ENCODE measurements around the gene TMEM129. TPM values are rescaled to one million over a fixed set of nuclear protein-coding genes. Genes with fewer than 3 reads are reported as not detected.

TMEM129 gene, protein sequence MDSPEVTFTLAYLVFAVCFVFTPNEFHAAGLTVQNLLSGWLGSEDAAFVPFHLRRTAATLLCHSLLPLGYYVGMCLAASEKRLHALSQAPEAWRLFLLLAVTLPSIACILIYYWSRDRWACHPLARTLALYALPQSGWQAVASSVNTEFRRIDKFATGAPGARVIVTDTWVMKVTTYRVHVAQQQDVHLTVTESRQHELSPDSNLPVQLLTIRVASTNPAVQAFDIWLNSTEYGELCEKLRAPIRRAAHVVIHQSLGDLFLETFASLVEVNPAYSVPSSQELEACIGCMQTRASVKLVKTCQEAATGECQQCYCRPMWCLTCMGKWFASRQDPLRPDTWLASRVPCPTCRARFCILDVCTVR
- total RNA-seq (2012; rRNA removed), result 16.2 and 31.0 TPM in 2 replicates

DNA sequence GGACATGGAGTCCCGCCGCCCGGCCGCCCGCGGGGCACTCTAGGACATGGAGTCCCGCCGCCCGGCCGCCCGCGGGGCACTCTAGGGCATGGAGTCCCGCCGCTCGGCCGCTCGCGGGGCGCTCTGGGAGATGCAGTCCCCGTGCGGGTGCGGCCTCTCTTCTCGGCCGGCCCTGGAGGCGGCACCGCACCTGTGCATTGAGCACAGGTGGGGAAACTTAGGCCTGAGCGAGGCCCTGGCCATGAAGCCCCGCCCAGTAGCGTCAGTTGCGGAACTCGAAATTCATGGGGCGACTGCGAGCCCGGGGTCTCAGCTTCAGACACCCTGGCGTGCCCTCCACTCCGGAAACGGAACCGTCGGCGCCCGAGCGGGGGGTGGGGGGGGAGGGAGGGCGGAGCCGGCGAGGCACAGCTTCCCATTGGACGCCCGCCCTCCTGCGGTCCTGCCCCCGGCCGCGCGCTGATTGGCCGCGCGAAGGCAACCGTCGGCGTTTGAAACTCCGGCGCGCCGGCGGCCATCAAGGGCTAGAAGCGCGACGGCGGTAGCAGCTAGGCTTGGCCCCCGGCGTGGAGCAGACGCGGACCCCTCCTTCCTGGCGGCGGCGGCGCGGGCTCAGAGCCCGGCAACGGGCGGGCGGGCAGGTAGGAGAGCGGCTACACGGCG is at the start of gene TMEM129, which contains the start of gene TACC3:
TSS of gene TMEM129 (minus strand) at position 321 of the 663 bp plus-strand sequence. CDS start 486 bp downstream, outside the sequence.
TSS of gene TACC3 (plus strand) at position 519 of the 663 bp plus-strand sequence. CDS start 1,901 bp downstream, outside the sequence.
- H3K36me3 ChIP-seq (ENCODE audit: insufficient read depth, low read length), result peaks cover 37% of the 10 kb centered on the region
- H3K4me2 ChIP-seq (ENCODE audit: low read length), result peak within 1 kb of the TSS; percentile 94
- H3K9me3 ChIP-seq (replicated peaks; ENCODE audit: low read length), result no peaks in the 10 kb centered on the region
- no peaks in the 10 kb centered on the region for H3K27me3 ChIP-seq (ENCODE audit: control insufficient read depth, insufficient read depth, low read length)
- peaks cover 31% of the 10 kb centered on the region for H3K4me1 ChIP-seq (ENCODE audit: control insufficient read depth, insufficient read depth, low read length)
- peak within 1 kb of the TSS; percentile 91 for H3K9ac ChIP-seq (ENCODE audit: low read depth, low read length)
- H3K4me3 ChIP-seq (ENCODE audit: low read length), result peak within 1 kb of the TSS; percentile 92

DNA sequence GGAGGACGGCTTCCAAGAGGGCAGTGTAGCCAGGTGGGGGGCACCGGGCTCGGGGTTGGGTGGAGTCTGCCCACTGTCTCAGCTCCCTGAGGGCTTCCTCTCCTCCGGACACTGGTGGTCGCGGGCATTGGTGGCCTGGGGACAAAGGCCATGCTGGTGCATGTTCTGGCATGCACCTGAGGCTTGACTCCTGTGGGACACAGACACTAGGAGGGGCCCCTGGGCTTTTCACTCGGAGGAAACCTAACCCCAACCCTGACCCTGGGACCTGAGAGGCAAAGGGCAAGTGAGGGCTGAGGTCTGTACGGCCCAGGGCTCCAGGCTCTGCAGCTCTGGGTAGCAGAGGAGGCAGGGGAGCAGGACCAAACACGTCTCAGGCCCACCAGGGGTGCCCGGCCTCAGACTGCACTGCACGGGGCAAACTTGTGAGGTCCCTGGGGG is 49.7 kb upstream of the TMEM129 start:
- H3K9ac ChIP-seq (ENCODE audit: low read depth, low read length), result no peak overlapping the region
- H3K4me3 ChIP-seq (ENCODE audit: low read length), result no peak overlapping the region
- H3K4me2 ChIP-seq (ENCODE audit: low read length), result no peak overlapping the region
- H3K36me3 ChIP-seq (ENCODE audit: insufficient read depth, low read length), result no peaks in the 10 kb centered on the region
- H3K4me1 ChIP-seq (ENCODE audit: control insufficient read depth, insufficient read depth, low read length), result no peaks in the 10 kb centered on the region
- no peaks in the 10 kb centered on the region for H3K9me3 ChIP-seq (replicated peaks; ENCODE audit: low read length)
- peaks cover 5% of the 10 kb centered on the region for H3K27me3 ChIP-seq (ENCODE audit: control insufficient read depth, insufficient read depth, low read length)

DNA sequence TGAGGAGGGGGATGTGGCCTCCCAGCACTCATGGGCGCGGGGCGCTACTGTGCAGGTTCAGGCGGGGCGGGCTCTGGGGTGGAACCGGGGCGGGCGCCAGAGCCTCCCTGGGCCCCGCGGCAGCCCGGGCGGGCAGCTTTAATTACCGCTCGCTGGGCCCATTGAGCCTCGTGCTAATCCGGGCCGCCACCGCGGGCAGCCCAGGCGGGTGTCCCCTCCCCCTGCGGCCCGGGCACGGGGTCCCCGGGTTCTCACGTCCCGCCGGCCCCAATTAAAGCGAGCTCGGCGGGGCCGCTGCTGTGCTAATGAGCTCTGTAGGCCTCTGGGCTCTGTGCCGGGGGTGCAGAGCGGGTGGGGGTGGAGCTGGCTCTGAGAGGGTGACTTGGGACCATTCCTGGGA is 49.1 kb upstream of the TMEM129 start:
- peaks cover 5% of the 10 kb centered on the region for H3K27me3 ChIP-seq (ENCODE audit: control insufficient read depth, insufficient read depth, low read length)
- H3K4me2 ChIP-seq (ENCODE audit: low read length), result no peak overlapping the region
- no peaks in the 10 kb centered on the region for H3K4me1 ChIP-seq (ENCODE audit: control insufficient read depth, insufficient read depth, low read length)
- no peaks in the 10 kb centered on the region for H3K36me3 ChIP-seq (ENCODE audit: insufficient read depth, low read length)
- H3K9ac ChIP-seq (ENCODE audit: low read depth, low read length), result no peak overlapping the region
- H3K9me3 ChIP-seq (replicated peaks; ENCODE audit: low read length), result no peaks in the 10 kb centered on the region
- no peak overlapping the region for H3K4me3 ChIP-seq (ENCODE audit: low read length)

DNA sequence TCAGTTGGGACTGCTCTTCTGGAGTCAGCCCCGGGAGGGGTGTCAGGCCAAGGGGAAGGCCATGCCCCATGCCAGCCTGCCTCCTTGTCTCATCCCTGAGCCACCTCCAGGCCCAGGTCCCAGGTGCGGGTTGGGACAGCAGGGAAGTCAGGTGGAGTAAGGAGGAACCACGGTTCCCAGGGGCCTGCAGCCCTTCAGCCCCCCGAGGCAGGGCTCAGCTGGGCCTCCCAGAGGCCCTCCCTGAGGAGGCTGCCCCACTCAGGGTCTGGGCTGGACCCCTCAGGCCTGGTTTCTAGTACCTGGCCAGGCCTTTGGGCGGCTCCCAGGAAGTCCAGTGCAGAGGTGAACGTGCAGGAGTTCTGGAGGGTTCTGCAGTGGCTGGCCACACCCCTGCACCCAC is 48.6 kb upstream of the TMEM129 start:
- Histone ChIP-seq H3K4me2 (ENCODE audit: low read length) (no peak overlapping the region), H3K36me3 (ENCODE audit: insufficient read depth, low read length) (no peaks in the 10 kb centered on the region), H3K4me1 (ENCODE audit: control insufficient read depth, insufficient read depth, low read length) (no peaks in the 10 kb centered on the region), H3K9me3 (replicated peaks; ENCODE audit: low read length) (no peaks in the 10 kb centered on the region), H3K9ac (ENCODE audit: low read depth, low read length) (no peak overlapping the region), H3K4me3 (ENCODE audit: low read length) (no peak overlapping the region), H3K27me3 (ENCODE audit: control insufficient read depth, insufficient read depth, low read length) (peaks cover 5% of the 10 kb centered on the region)

DNA sequence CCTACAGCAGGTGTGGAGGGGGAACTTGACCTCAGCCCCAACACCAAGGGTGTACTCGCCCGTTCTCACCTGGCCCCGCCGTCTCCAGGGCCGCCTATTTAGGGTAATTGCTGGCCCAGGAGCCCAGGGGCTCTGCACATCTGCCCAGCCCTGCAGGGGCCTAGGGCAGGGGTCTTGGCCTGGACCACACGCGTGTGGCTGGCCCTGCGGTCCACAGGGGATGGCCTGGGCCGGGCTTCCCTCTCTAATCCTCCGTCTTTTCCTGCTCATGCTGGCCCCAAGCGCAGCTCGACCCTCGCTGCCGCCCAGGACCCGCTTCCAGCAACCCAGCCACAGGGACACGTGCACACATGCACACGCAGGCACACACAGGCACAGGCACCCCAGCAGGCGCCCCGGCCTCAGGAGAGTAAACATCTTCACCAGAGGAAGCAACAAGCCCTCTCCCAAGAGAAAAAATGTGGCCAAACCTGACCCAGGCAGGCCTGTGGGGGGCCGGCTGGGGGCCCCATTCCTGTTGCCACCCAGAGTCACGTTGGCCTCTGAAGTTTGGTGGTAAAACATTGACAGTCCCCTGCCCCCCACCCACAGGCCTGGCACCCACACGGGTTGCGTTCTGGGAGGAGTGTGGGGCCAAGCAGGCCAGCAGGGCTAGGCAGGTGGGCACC is 47.4 kb upstream of the TMEM129 start:
- Histone ChIP-seq H3K4me3 (ENCODE audit: low read length) (no peak overlapping the region), H3K27me3 (ENCODE audit: control insufficient read depth, insufficient read depth, low read length) (peaks cover under 1% of the 10 kb centered on the region), H3K4me2 (ENCODE audit: low read length) (no peak overlapping the region), H3K4me1 (ENCODE audit: control insufficient read depth, insufficient read depth, low read length) (peaks cover 5% of the 10 kb centered on the region), H3K9me3 (replicated peaks; ENCODE audit: low read length) (no peaks in the 10 kb centered on the region), H3K36me3 (ENCODE audit: insufficient read depth, low read length) (no peaks in the 10 kb centered on the region), H3K9ac (ENCODE audit: low read depth, low read length) (no peak overlapping the region)

DNA sequence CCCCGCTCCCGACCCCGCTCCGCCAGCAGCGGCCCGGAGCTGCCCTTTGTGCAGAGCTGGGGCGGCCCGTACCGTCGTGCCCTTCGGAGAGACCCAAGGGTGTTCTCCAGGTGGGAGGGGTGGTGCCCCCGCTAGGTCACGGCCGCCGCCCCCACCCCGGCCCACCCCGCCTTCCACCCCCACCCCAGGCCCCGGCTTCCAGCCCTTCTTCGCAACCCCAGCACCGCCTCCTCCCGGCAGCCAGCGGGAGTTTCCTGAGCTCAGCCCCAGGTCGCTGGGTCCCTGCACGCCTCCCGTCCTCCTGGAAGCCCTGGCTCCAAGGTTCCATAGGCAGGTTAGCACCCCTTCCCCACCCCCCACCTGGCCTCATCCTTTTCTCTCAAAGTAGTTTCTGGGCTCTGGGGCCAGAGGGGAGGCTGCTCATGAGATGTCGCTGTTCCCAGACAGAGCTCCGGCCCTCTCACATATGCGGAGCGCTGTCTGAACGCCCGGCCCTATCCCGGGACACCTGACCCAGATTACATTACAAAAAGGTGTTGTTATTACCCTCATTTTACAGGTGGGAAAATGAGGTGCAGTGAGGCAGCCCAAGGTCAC is 46.7 kb upstream of the TMEM129 start:
- no peaks in the 10 kb centered on the region for H3K27me3 ChIP-seq (ENCODE audit: control insufficient read depth, insufficient read depth, low read length)
- no peaks in the 10 kb centered on the region for H3K9me3 ChIP-seq (replicated peaks; ENCODE audit: low read length)

DNA sequence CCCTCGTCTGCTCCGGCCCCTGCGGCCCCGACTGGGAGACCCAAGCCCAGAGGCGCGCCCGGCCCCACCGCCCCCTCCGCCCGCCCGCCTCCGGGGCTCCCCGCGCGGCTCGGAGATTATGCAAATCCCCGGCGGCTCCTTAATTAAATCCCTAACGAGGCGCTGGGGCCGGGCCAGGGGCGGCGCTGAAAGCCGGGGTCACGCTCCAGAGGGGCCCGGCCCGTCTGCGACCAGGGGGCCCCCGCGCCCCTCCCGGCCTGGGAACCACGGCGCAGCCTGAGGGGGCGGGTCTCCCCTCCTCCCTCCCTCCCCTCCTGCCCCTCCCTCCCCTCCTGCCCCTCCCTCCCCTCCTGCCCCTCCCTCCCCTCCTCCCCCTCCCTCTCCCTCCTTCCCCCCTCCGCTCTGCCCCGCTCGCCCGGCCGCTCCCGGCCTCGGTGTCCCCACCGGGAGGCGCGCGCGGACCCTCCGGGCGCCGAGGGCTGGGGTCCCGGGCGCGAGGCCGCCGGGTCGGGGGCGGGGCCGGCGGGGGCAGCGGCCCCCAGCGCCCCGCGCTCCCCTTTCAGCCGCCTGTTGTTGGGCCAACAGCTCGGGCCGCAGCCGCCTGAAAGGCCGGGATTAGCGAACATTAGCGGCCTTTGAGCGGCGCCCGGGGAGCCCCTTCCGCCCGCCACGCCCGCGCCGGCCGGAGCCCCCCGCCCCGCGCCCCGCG is 46.1 kb upstream of the TMEM129 start:
- H3K27me3 ChIP-seq (ENCODE audit: control insufficient read depth, insufficient read depth, low read length), result no peaks in the 10 kb centered on the region
- H3K4me3 ChIP-seq (ENCODE audit: low read length), result peak overlapping the region; percentile 60
- H3K36me3 ChIP-seq (ENCODE audit: insufficient read depth, low read length), result no peaks in the 10 kb centered on the region
- H3K9me3 ChIP-seq (replicated peaks; ENCODE audit: low read length), result no peaks in the 10 kb centered on the region
- no peak overlapping the region for H3K9ac ChIP-seq (ENCODE audit: low read depth, low read length)
- peaks cover 10% of the 10 kb centered on the region for H3K4me1 ChIP-seq (ENCODE audit: control insufficient read depth, insufficient read depth, low read length)
- H3K4me2 ChIP-seq (ENCODE audit: low read length), result peak overlapping the region; percentile 76

More for the DNA sequence above, 46.7 kb upstream of the TMEM129 start:
- Histone ChIP-seq H3K4me2 (ENCODE audit: low read length) (peak overlapping the region; percentile 76), H3K4me1 (ENCODE audit: control insufficient read depth, insufficient read depth, low read length) (peaks cover 10% of the 10 kb centered on the region), H3K9ac (ENCODE audit: low read depth, low read length) (no peak overlapping the region), H3K4me3 (ENCODE audit: low read length) (no peak overlapping the region), H3K36me3 (ENCODE audit: insufficient read depth, low read length) (no peaks in the 10 kb centered on the region)

DNA sequence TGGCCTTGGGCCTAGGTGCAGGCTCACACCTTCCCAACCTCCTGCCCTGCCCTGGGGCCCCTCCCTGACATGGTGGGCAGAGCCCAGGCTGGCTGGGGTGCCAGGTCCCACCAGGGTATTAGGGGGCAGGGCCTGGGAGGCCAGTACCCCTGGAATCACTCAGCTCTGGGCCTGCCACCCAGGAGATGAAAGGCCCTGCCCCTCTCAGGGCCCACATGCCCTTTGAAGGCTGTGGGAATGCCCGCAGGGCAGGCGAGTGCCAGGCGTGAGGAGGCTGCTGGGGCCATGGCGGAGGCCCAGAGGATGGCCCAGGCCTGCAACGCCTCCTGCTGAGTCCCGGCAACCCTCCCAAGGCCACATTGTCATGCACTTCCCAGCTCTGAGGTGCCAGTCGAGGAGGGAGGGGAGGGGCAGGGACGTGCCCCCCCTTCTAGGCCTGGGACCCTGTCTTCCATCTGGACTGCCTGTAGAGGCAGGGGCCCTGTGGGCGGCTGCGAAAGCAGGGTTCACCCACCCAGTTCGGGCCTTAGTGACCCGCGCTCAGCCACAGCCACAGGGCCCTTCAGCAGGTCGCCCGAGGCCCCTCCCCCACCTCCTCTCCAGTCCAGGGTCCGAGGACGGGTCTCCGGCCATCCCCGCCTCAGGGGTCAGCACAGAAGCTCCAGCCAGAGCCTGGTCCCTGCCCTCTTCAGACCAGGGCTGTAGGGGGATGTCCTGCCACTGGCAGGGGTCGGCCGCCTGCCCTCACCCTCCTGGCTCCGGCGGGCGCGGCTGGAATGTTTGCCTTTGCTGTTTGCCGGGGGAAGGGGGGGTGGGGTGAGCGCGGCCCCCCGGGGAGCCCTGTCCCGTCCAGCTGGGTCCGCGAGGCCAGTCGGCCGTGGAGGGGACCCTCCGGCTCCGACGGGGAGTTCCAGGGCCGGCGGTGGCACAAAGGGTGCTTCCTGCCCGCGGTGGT is 45.3 kb upstream of the TMEM129 start:
- Histone ChIP-seq H3K4me2 (ENCODE audit: low read length) (peak overlapping the region; percentile 56), H3K36me3 (ENCODE audit: insufficient read depth, low read length) (no peaks in the 10 kb centered on the region), H3K9me3 (replicated peaks; ENCODE audit: low read length) (no peaks in the 10 kb centered on the region), H3K4me1 (ENCODE audit: control insufficient read depth, insufficient read depth, low read length) (peaks cover 10% of the 10 kb centered on the region), H3K9ac (ENCODE audit: low read depth, low read length) (no peak overlapping the region), H3K4me3 (ENCODE audit: low read length) (no peak overlapping the region), H3K27me3 (ENCODE audit: control insufficient read depth, insufficient read depth, low read length) (no peaks in the 10 kb centered on the region)

DNA sequence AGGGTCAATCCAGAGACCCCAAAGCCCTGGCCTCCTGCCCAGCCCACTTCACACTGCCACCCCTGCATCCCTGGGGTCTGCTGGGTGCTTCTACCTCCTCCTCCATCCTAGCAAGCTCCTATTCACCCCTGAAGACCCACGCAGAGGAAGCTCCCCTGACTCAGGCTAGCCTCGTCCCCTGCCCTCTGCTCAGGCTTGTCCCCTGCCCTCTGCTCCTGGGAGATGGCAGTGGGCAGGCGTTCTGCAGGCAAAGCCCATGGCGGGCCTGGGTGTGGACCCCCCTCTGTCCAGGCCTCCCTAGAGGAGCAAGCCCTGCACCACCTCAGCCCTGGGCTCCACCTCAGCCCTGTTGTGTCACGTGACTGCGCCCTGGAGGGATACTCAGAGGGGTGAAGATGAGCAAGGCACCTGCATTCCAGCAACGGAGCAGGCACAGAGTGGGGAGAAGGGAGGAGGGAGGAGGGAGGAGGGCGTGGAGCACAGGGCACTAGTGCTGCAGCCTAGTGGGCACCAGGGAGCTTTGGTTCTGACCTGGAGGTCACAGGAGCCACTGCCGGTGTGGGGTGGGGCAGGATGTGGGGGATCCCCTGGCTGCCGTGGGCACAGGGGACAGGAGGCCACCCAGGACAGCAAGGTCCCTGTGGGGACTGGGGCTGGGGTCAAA is 44.4 kb upstream of the TMEM129 start:
- Histone ChIP-seq H3K36me3 (ENCODE audit: insufficient read depth, low read length) (no peaks in the 10 kb centered on the region), H3K4me1 (ENCODE audit: control insufficient read depth, insufficient read depth, low read length) (peaks cover 10% of the 10 kb centered on the region), H3K4me2 (ENCODE audit: low read length) (no peak overlapping the region), H3K4me3 (ENCODE audit: low read length) (no peak overlapping the region), H3K27me3 (ENCODE audit: control insufficient read depth, insufficient read depth, low read length) (no peaks in the 10 kb centered on the region), H3K9me3 (replicated peaks; ENCODE audit: low read length) (no peaks in the 10 kb centered on the region), H3K9ac (ENCODE audit: low read depth, low read length) (no peak overlapping the region)

DNA sequence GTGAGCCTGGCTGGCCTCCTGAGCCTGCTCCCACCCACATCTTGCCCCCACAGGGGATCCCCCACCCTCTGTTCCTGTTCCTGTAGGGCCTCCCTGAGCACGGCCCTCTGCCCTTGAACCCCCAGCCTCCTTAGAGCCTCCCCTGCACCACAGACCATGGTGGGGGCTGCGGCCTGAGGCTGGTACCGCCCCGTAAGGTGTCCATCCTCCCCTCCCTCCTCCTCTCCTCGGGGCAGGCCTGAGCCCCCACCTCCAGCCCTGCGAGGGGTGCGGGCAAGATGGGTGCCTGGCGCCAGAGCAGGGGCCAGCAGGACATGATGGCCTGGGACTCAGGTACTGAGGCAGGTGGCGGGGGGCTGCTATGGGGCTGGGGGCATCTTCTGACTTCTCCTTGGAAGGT is 43.5 kb upstream of the TMEM129 start:
- Histone ChIP-seq H3K4me2 (ENCODE audit: low read length) (no peak overlapping the region), H3K4me3 (ENCODE audit: low read length) (no peak overlapping the region), H3K27me3 (ENCODE audit: control insufficient read depth, insufficient read depth, low read length) (no peaks in the 10 kb centered on the region), H3K36me3 (ENCODE audit: insufficient read depth, low read length) (no peaks in the 10 kb centered on the region), H3K9ac (ENCODE audit: low read depth, low read length) (no peak overlapping the region), H3K9me3 (replicated peaks; ENCODE audit: low read length) (no peaks in the 10 kb centered on the region), H3K4me1 (ENCODE audit: control insufficient read depth, insufficient read depth, low read length) (peaks cover 10% of the 10 kb centered on the region)
